WTC11 (cell line): Measurements from ENCODE around the gene PNRC1. TPM values are rescaled to one million over a fixed set of nuclear protein-coding genes. Genes with fewer than 3 reads are reported as not detected.

Experiments
- ESRRA ChIP-seq: sonication (generic); formaldehyde crosslinking; IDR thresholded peaks from 2 replicates; pipeline ENCODE4 v1.8.1; 2022; ENCODE audit warnings: mild to moderate bottlenecking, missing genetic modification reagents, borderline replicate concordance
- SMAD3 ChIP-seq: sonication (generic); formaldehyde crosslinking; IDR thresholded peaks from 2 replicates; pipeline ENCODE4 v1.8.0; 2022; ENCODE audit warnings: missing genetic modification reagents, mild to moderate bottlenecking, borderline replicate concordance
- total RNA-seq: library from RNA; stranded (reverse); gene quantifications from 3 replicates; pipeline ENCODE4 v1.2.3, GENCODE V29; 2021
- TF ChIP-seq, protein P1 (sequence below): sonication (generic); formaldehyde crosslinking; IDR thresholded peaks from 2 replicates; pipeline ENCODE4 v1.8.0; 2023; ENCODE audit warnings: missing genetic modification reagents, mild to moderate bottlenecking, borderline replicate concordance
- TF ChIP-seq, protein P2 (sequence below): sonication (generic); formaldehyde crosslinking; conservative IDR thresholded peaks from 2 replicates; pipeline ENCODE4 v1.8.1; 2022; ENCODE audit warnings: mild to moderate bottlenecking, missing genetic modification reagents
- TF ChIP-seq, protein P3 (sequence below): sonication (generic); formaldehyde crosslinking; IDR thresholded peaks from 2 replicates; pipeline ENCODE4 v1.8.1; 2023; ENCODE audit warnings: mild to moderate bottlenecking, missing genetic modification reagents

The PNRC1 gene
- total RNA-seq, 1 experiment from 2014 or later, result 39.0 TPM

DNA sequence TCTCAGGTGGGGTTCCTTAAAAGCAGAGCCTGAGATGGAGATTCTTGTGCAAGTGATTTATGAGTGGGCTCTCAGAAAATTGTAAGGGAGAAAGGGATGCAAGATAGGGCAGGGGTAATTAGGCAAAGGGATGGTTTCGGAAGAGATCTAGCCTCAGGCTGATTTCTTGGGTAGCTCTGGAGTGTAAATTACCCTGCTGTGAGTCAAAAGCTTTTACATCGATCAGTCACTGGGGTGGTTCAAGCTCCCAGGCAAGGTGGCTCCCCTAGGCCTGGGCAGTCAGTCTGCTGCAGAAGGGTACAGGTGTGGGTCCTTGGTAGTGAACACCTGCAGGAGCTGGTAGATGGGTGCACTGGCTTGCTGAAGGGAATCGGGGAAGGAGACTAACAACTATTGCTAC lies 54.2 kb downstream of the PNRC1 start (continued):
- TF ChIP-seq, protein P1, sequence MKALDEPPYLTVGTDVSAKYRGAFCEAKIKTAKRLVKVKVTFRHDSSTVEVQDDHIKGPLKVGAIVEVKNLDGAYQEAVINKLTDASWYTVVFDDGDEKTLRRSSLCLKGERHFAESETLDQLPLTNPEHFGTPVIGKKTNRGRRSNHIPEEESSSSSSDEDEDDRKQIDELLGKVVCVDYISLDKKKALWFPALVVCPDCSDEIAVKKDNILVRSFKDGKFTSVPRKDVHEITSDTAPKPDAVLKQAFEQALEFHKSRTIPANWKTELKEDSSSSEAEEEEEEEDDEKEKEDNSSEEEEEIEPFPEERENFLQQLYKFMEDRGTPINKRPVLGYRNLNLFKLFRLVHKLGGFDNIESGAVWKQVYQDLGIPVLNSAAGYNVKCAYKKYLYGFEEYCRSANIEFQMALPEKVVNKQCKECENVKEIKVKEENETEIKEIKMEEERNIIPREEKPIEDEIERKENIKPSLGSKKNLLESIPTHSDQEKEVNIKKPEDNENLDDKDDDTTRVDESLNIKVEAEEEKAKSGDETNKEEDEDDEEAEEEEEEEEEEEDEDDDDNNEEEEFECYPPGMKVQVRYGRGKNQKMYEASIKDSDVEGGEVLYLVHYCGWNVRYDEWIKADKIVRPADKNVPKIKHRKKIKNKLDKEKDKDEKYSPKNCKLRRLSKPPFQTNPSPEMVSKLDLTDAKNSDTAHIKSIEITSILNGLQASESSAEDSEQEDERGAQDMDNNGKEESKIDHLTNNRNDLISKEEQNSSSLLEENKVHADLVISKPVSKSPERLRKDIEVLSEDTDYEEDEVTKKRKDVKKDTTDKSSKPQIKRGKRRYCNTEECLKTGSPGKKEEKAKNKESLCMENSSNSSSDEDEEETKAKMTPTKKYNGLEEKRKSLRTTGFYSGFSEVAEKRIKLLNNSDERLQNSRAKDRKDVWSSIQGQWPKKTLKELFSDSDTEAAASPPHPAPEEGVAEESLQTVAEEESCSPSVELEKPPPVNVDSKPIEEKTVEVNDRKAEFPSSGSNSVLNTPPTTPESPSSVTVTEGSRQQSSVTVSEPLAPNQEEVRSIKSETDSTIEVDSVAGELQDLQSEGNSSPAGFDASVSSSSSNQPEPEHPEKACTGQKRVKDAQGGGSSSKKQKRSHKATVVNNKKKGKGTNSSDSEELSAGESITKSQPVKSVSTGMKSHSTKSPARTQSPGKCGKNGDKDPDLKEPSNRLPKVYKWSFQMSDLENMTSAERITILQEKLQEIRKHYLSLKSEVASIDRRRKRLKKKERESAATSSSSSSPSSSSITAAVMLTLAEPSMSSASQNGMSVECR, result no peak
- TF ChIP-seq, protein P2, sequence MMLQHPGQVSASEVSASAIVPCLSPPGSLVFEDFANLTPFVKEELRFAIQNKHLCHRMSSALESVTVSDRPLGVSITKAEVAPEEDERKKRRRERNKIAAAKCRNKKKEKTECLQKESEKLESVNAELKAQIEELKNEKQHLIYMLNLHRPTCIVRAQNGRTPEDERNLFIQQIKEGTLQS (CRISPR knock-in tag), result no peak
- TF ChIP-seq ESRRA (CRISPR knock-in tag), result no peak
- TF ChIP-seq, protein P3, sequence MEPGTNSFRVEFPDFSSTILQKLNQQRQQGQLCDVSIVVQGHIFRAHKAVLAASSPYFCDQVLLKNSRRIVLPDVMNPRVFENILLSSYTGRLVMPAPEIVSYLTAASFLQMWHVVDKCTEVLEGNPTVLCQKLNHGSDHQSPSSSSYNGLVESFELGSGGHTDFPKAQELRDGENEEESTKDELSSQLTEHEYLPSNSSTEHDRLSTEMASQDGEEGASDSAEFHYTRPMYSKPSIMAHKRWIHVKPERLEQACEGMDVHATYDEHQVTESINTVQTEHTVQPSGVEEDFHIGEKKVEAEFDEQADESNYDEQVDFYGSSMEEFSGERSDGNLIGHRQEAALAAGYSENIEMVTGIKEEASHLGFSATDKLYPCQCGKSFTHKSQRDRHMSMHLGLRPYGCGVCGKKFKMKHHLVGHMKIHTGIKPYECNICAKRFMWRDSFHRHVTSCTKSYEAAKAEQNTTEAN (CRISPR knock-in tag), result no peak
- no peak for TF ChIP-seq SMAD3 (CRISPR knock-in tag)

Other genes with a start within 250 kb of the PNRC1 start
- gene RNGTT, start 117.1 kb upstream of the PNRC1 start, total RNA-seq, result 20.4 to 22.0 TPM (median 20.7 TPM) in 3 replicates
- gene SRSF12, start 37.3 kb downstream of the PNRC1 start, total RNA-seq, result 3.8 to 4.0 TPM (median 3.8 TPM) in 3 replicates
- 4.8 to 5.1 TPM (median 4.9 TPM) in 3 replicates for gene PM20D2, start 65.3 kb downstream of the PNRC1 start, total RNA-seq
- 0.23 to 0.30 TPM (median 0.24 TPM) in 3 replicates for gene GABRR1, start 136.6 kb downstream of the PNRC1 start, total RNA-seq
- not detected in 3 replicates for gene GABRR2, start 234.5 kb downstream of the PNRC1 start, total RNA-seq